HEK293 (cell line): Measurements from ENCODE around the gene ICAM3.

Experiments
- CTCF ChIA-PET: fragments of 350-600 bp; formaldehyde crosslinking; extraction: SDS; loops from one replicate; lab custom pipeline; 2021; ENCODE audit warnings: antibody characterized with exemption; lab: Yijun Ruan, JAX
- POLR2A ChIA-PET: fragments of 300-600 bp; formaldehyde crosslinking; extraction: SDS; loops from one replicate; lab custom pipeline; 2020; ENCODE audit warnings: antibody characterized with exemption, inconsistent platforms; lab: Yijun Ruan, JAX
- H3K27ac ChIP-seq: fragments of 200-500 bp; sonication (Bioruptor generic); 2 replicates; pipeline ENCODE4 v1.5.1; 2014; ENCODE audit warnings: low read depth, low read length, control low read depth, inconsistent platforms; ENCODE audit errors: extremely low read depth
- H3K36me3 ChIP-seq, 2 experiments: fragments of 200-500 bp in 1 of 2; sonication (Bioruptor generic) in 1 of 2; 1 replicate in 1 of 2; 2 replicates in 1 of 2; pipeline ENCODE4 v1.5.1; 2014 to 2017; ENCODE audit warnings: inconsistent platforms in 2 of 2, low read length in 2 of 2; ENCODE audit not compliant: control insufficient read depth in 2 of 2, insufficient read depth in 1 of 2
- H3K4me1 ChIP-seq: fragments of 200-500 bp; sonication (Bioruptor generic); 2 replicates; pipeline ENCODE4 v1.5.1; 2014; ENCODE audit warnings: mild to moderate bottlenecking, low read length, inconsistent platforms; ENCODE audit not compliant: control insufficient read depth, insufficient read depth
- H3K4me3 ChIP-seq: 2 replicates; pipeline ENCODE4 v1.5.1; 2011; ENCODE audit warnings: low read depth, mild to moderate bottlenecking, control low read depth, low read length, moderate library complexity
- H3K9me3 ChIP-seq: fragments of 200-500 bp; sonication (Bioruptor generic); 2 replicates; pipeline ENCODE4 v1.5.1; 2014; ENCODE audit warnings: low read depth, low read length, inconsistent platforms; ENCODE audit not compliant: control insufficient read depth, insufficient read depth
- HOXC10 ChIP-seq: sonication (generic); formaldehyde crosslinking; IDR thresholded peaks from 2 replicates; pipeline ENCODE4 v1.8.1; 2023; ENCODE audit warnings: mild to moderate bottlenecking, missing genetic modification reagents
- INSM2 ChIP-seq: fragments of 450-650 bp; formaldehyde crosslinking; IDR thresholded peaks from 2 replicates; pipeline ENCODE4 v1.5.1; 2016; ENCODE audit warnings: missing biosample characterization, missing genetic modification characterization
- ZBTB20 ChIP-seq: fragments of 450-650 bp; formaldehyde crosslinking; IDR thresholded peaks from 2 replicates; pipeline ENCODE4 v1.5.1; 2016; ENCODE audit warnings: missing biosample characterization, missing genetic modification characterization
- ZNF155 ChIP-seq: fragments of 450-650 bp; formaldehyde crosslinking; IDR thresholded peaks from 2 replicates; pipeline ENCODE4 v1.5.1; 2016; ENCODE audit warnings: missing biosample characterization, missing genetic modification characterization
- ZNF2 ChIP-seq: fragments of 450-650 bp; formaldehyde crosslinking; IDR thresholded peaks from 2 replicates; pipeline ENCODE4 v1.5.1; 2016; ENCODE audit warnings: missing biosample characterization, missing genetic modification characterization
- ZNF223 ChIP-seq: fragments of 450-650 bp; formaldehyde crosslinking; IDR thresholded peaks from 2 replicates; pipeline ENCODE4 v1.5.1; 2016; ENCODE audit warnings: missing biosample characterization, missing genetic modification characterization
- ZNF23 ChIP-seq: fragments of 450-650 bp; formaldehyde crosslinking; IDR thresholded peaks from 2 replicates; pipeline ENCODE4 v1.5.1; 2016; ENCODE audit warnings: missing biosample characterization, missing genetic modification characterization, borderline replicate concordance
- ZNF280C ChIP-seq: fragments of 450-650 bp; formaldehyde crosslinking; IDR thresholded peaks from 2 replicates; pipeline ENCODE4 v1.5.1; 2016; ENCODE audit warnings: missing biosample characterization, missing genetic modification characterization
- ZNF324 ChIP-seq: fragments of 450-650 bp; formaldehyde crosslinking; IDR thresholded peaks from 2 replicates; pipeline ENCODE4 v1.5.1; 2016; ENCODE audit warnings: missing biosample characterization, missing genetic modification characterization
- ZNF350 ChIP-seq: fragments of 450-650 bp; formaldehyde crosslinking; IDR thresholded peaks from 2 replicates; pipeline ENCODE4 v1.5.0; 2017; ENCODE audit warnings: missing biosample characterization, mild to moderate bottlenecking, missing genetic modification characterization
- ZNF404 ChIP-seq: fragments of 450-650 bp; formaldehyde crosslinking; IDR thresholded peaks from 2 replicates; pipeline ENCODE4 v1.5.1; 2017; ENCODE audit warnings: missing biosample characterization, missing genetic modification characterization
- ZNF449 ChIP-seq: fragments of 450-650 bp; formaldehyde crosslinking; IDR thresholded peaks from 2 replicates; pipeline ENCODE4 v1.5.1; 2017; ENCODE audit warnings: missing biosample characterization, mild to moderate bottlenecking, missing genetic modification characterization, moderate library complexity
- ZNF488 ChIP-seq: fragments of 450-650 bp; formaldehyde crosslinking; IDR thresholded peaks from 2 replicates; pipeline ENCODE4 v1.5.1; 2016; ENCODE audit warnings: missing biosample characterization, missing genetic modification characterization
- ZNF548 ChIP-seq: fragments of 450-650 bp; formaldehyde crosslinking; IDR thresholded peaks from 2 replicates; pipeline ENCODE4 v1.5.1; 2016; ENCODE audit warnings: missing biosample characterization, missing genetic modification characterization
- ZNF549 ChIP-seq: fragments of 450-650 bp; IDR thresholded peaks from 2 replicates; pipeline ENCODE4 v1.5.1; 2018; ENCODE audit warnings: missing biosample characterization, missing genetic modification characterization, mild to moderate bottlenecking, inconsistent platforms, moderate library complexity
- ZNF571 ChIP-seq: fragments of 450-650 bp; formaldehyde crosslinking; IDR thresholded peaks from 2 replicates; pipeline ENCODE4 v1.5.0; 2017; ENCODE audit warnings: missing biosample characterization, missing genetic modification characterization
- ZNF610 ChIP-seq: fragments of 450-650 bp; formaldehyde crosslinking; IDR thresholded peaks from 2 replicates; pipeline ENCODE4 v1.5.1; 2016; ENCODE audit warnings: missing biosample characterization, missing genetic modification characterization, borderline replicate concordance
- ZNF629 ChIP-seq: fragments of 450-650 bp; formaldehyde crosslinking; IDR thresholded peaks from 2 replicates; pipeline ENCODE4 v1.5.1; 2017; ENCODE audit warnings: missing biosample characterization, missing genetic modification characterization
- ZNF654 ChIP-seq: fragments of 450-650 bp; formaldehyde crosslinking; IDR thresholded peaks from 2 replicates; pipeline ENCODE4 v1.5.1; 2016; ENCODE audit warnings: low read depth, missing biosample characterization, missing genetic modification characterization
- ZNF677 ChIP-seq: fragments of 450-650 bp; IDR thresholded peaks from 2 replicates; pipeline ENCODE4 v1.5.0; 2018; ENCODE audit warnings: missing biosample characterization, mild to moderate bottlenecking, missing genetic modification characterization, moderate library complexity

The ICAM3 gene

GRCh38 chr19:10285393-10285792, 54.0 kb downstream of the ICAM3 start (continued):
- TF ChIP-seq HOXC10 (CRISPR knock-in tag) (no peak), ZNF223 (no peak), ZNF571 (tag by site-specific recombination) (no peak)

GRCh38 chr19:10284960-10285278, 54.5 kb downstream of the ICAM3 start:
- POLR2A ChIA-PET, result interaction anchor here (1.0 kb wide), 1 partner anchor 95 kb away, joined by 3 read pairs; the partner anchor contains the start of gene TYK2
- H3K9me3 ChIP-seq, result no peaks in the 10 kb centered on the region
- no peak for TF ChIP-seq ZNF488 (tag by site-specific recombination)
- TF ChIP-seq ZNF23 (tag by site-specific recombination), result no peak
- no peak for TF ChIP-seq ZNF549 (tag by site-specific recombination)
- no peak for TF ChIP-seq ZNF404
- TF ChIP-seq ZNF677 (tag by site-specific recombination), result no peak
- no peak for TF ChIP-seq ZNF654
- TF ChIP-seq ZNF449 (tag by site-specific recombination), result no peak
- TF ChIP-seq ZNF350 (tag by site-specific recombination), result no peak
- TF ChIP-seq ZNF610, result no peak
- no peak for TF ChIP-seq ZNF155 (tag by site-specific recombination)
- no peak for TF ChIP-seq ZNF280C (tag by site-specific recombination)
- TF ChIP-seq ZNF548 (tag by site-specific recombination), result no peak
- TF ChIP-seq ZBTB20 (tag by site-specific recombination), result no peak
- TF ChIP-seq ZNF2 (tag by site-specific recombination), result no peak
- TF ChIP-seq INSM2, result no peak
- no peak for TF ChIP-seq ZNF324 (tag by site-specific recombination)
- TF ChIP-seq ZNF629 (tag by site-specific recombination), result no peak
- TF ChIP-seq, all 188 proteins: peak for 0
- no peaks in the 10 kb centered on the region for H3K36me3 ChIP-seq
- H3K4me3 ChIP-seq, result no peak overlapping the region
- CTCF ChIA-PET, result interaction anchor here (0.7 to 2.9 kb wide), 2 partner anchors 15 to 36 kb away, joined by 3 to 15 read pairs; no protein-coding TSS in a partner anchor
- no peak overlapping the region for H3K27ac ChIP-seq
- no peaks in the 10 kb centered on the region; the same call in 1 of the 2 replicates for H3K4me1 ChIP-seq
